AG08396 (cell line): ENCODE data around the gene ARID5A.
A peak's percentile ranks its signal among the peaks of the same experiment; 100 is the strongest.
"Not testable (repeated sequence)": the region's sequence is repeated elsewhere in the genome, so short reads cannot be mapped to it uniquely, and the experiment has no call there.

Source experiments
- DNase-seq: peaks from one replicate; pipeline ENCODE4 v3.0.0; 2012; ENCODE audit warnings: low spot score, mixed read lengths

Gene ARID5A

GRCh38 chr2:96536445-96537065, at the start of gene ARID5A:
Gene ARID5A, plus strand, starts transcription at chr2:96536752. Its CDS starts 75 bp downstream, at chr2:96536827.
- DNase-seq: peak; percentile 94

- no peak for DNase-seq
These were observed 47.3 kb upstream of the ARID5A start for GRCh38 chr2:96489261-96489660.

- no peak for DNase-seq
These were observed 46.9 kb upstream of the ARID5A start for GRCh38 chr2:96489663-96490062.

- DNase-seq: no peak
These were observed 44.6 kb upstream of the ARID5A start for GRCh38 chr2:96491860-96492497.

GRCh38 chr2:96493072-96493471, 43.5 kb upstream of the ARID5A start:
- DNase-seq: no peak

- DNase-seq: no peak
These were observed 42.4 kb upstream of the ARID5A start for GRCh38 chr2:96494188-96494587.

- no peak for DNase-seq
These were observed 40.4 kb upstream of the ARID5A start for GRCh38 chr2:96495982-96496629.

GRCh38 chr2:96498021-96498431, 38.5 kb upstream of the ARID5A start:
- DNase-seq: no peak

GRCh38 chr2:96498611-96499010, 37.9 kb upstream of the ARID5A start:
- not testable (repeated sequence) for DNase-seq

GRCh38 chr2:96499061-96499960, 37.2 kb upstream of the ARID5A start:
- DNase-seq: no peak

GRCh38 chr2:96500385-96501066, 36.0 kb upstream of the ARID5A start:
- DNase-seq: no peak

- no peak for DNase-seq
These were observed 35.1 kb upstream of the ARID5A start for GRCh38 chr2:96501471-96501874.

- no peak for DNase-seq
These were observed 34.4 kb upstream of the ARID5A start for GRCh38 chr2:96501886-96502810.

GRCh38 chr2:96502891-96503636, 33.5 kb upstream of the ARID5A start:
- DNase-seq: no peak

GRCh38 chr2:96503637-96504243, 32.8 kb upstream of the ARID5A start:
- no peak for DNase-seq

GRCh38 chr2:96505231-96505889, 31.2 kb upstream of the ARID5A start, which contains the start of gene NEURL3:
Gene NEURL3, minus strand, starts transcription at chr2:96505357. Its CDS starts 71 bp downstream, at chr2:96505286.
- DNase-seq: peak; percentile 57

- no peak for DNase-seq
These were observed 30.3 kb upstream of the ARID5A start for GRCh38 chr2:96506016-96506906.

GRCh38 chr2:96506907-96507240, 29.7 kb upstream of the ARID5A start:
- DNase-seq: no peak
